GM21529 (cell line): Measurements from ENCODE around the gene GYS1.

Source experiments
- ATAC-seq: cut with Tn5 transposase; IDR thresholded peaks from one replicate; pipeline ENCODE4 v1.9.1; 2021; ENCODE audit not compliant: unreplicated experiment

GYS1 gene

GRCh38 chr19:48965040-48965805 is 27.9 kb downstream of the GYS1 start, which contains the start of gene FTL:
Gene FTL, plus strand, starts transcription at chr19:48965309. Its CDS starts 199 bp downstream, at chr19:48965508.
- ATAC-seq, result peak; percentile 48

GRCh38 chr19:48964205-48965039 is 28.7 kb downstream of the GYS1 start:
- no peak for ATAC-seq

- no peak for ATAC-seq
These were observed 29.5 kb downstream of the GYS1 start for GRCh38 chr19:48963371-48964204.

- no peak for ATAC-seq
These were observed 30.3 kb downstream of the GYS1 start for GRCh38 chr19:48962849-48963165.

GRCh38 chr19:48962029-48962848 is 30.9 kb downstream of the GYS1 start:
- ATAC-seq, result peak; percentile 44

- ATAC-seq, result no peak
These were observed 31.5 kb downstream of the GYS1 start for GRCh38 chr19:48961673-48962028.

GRCh38 chr19:48961051-48961649 is 32.0 kb downstream of the GYS1 start:
- ATAC-seq, result no peak

GRCh38 chr19:48959341-48960239 is 33.5 kb downstream of the GYS1 start:
- ATAC-seq, result no peak

GRCh38 chr19:48958006-48958405 is 35.1 kb downstream of the GYS1 start:
- ATAC-seq, result no peak

- ATAC-seq, result no peak
These were observed 37.7 kb downstream of the GYS1 start for GRCh38 chr19:48955308-48955958.

- ATAC-seq, result peak; percentile 82
These were observed 38.4 kb downstream of the GYS1 start, which contains the start of gene BAX for GRCh38 chr19:48954595-48955307. Gene BAX, plus strand, starts transcription at chr19:48954875. Its CDS starts 54 bp downstream, at chr19:48954929.

GRCh38 chr19:48953990-48954594 is 39.0 kb downstream of the GYS1 start:
- no peak for ATAC-seq

GRCh38 chr19:48953141-48953540 is 40.0 kb downstream of the GYS1 start:
- ATAC-seq, result no peak

- no peak for ATAC-seq
These were observed 42.1 kb downstream of the GYS1 start for GRCh38 chr19:48950830-48951519.

GRCh38 chr19:48950159-48950558 is 43.0 kb downstream of the GYS1 start:
- ATAC-seq, result no peak

- ATAC-seq, result no peak
These were observed 45.9 kb downstream of the GYS1 start for GRCh38 chr19:48947258-48947542.
